Activated naive CD8-positive, alpha-beta T cell (primary cell): ENCODE data around the gene CALML3.
A peak's percentile ranks its signal among the peaks of the same experiment; 100 is the strongest.

ENCODE experiments used
- H3K27ac Mint-ChIP-seq: one replicate; pipeline ENCODE4 v1.8.0; 2021; ENCODE audit warnings: mixed read lengths
- H3K27me3 Mint-ChIP-seq: one replicate; pipeline ENCODE4 v1.8.0; 2021; ENCODE audit warnings: mixed read lengths
- H3K36me3 Mint-ChIP-seq: one replicate; pipeline ENCODE4 v1.8.0; 2021; ENCODE audit warnings: mixed read lengths
- H3K4me1 Mint-ChIP-seq: one replicate; pipeline ENCODE4 v1.8.0; 2021; ENCODE audit warnings: low read depth, mixed read lengths
- H3K4me3 Mint-ChIP-seq: one replicate; pipeline ENCODE4 v1.8.0; 2021; ENCODE audit warnings: mild to moderate bottlenecking, mixed read lengths
- H3K9me3 Mint-ChIP-seq: one replicate; pipeline ENCODE4 v1.8.0; 2021; ENCODE audit warnings: low read depth, mixed read lengths

CALML3 gene

GRCh38 chr10:5545778-5546710, 21.3 kb downstream of the CALML3 start:
- Mint-ChIP-seq H3K4me3 (no peak overlapping the region), H3K27ac (no peak overlapping the region)

GRCh38 chr10:5546891-5547680, 22.3 kb downstream of the CALML3 start:
- peaks cover 16% of the 10 kb centered on the region for H3K4me1 Mint-ChIP-seq
- no peak overlapping the region for H3K4me3 Mint-ChIP-seq
- peaks cover 4% of the 10 kb centered on the region for H3K36me3 Mint-ChIP-seq
- no peak overlapping the region for H3K27ac Mint-ChIP-seq
- no peaks in the 10 kb centered on the region for H3K27me3 Mint-ChIP-seq
- peaks cover 12% of the 10 kb centered on the region for H3K9me3 Mint-ChIP-seq

More at GRCh38 chr10:5545778-5546710, 21.3 kb downstream of the CALML3 start:
- Mint-ChIP-seq H3K36me3 (peaks cover 6% of the 10 kb centered on the region), H3K4me1 (peaks cover 7% of the 10 kb centered on the region), H3K27me3 (no peaks in the 10 kb centered on the region), H3K9me3 (peaks cover 15% of the 10 kb centered on the region)

DNA sequence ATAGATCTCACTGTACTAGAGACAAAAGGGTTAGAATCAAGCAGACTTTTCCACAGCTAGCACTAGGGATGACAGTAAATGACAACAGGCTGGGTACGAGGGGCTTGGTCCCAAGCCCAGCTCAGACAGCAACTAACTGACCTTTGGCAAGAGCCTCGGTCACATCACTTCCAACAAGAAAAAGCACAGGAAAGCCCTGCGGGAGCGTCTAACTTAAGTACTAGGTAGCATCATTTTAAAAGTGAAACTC, 22.8 kb downstream of the CALML3 start:
- Mint-ChIP-seq H3K4me1 (peaks cover 21% of the 10 kb centered on the region), H3K36me3 (peaks cover 3% of the 10 kb centered on the region), H3K4me3 (no peak overlapping the region), H3K9me3 (peaks cover 9% of the 10 kb centered on the region), H3K27me3 (no peaks in the 10 kb centered on the region), H3K27ac (no peak overlapping the region)

GRCh38 chr10:5547931-5548660, 23.3 kb downstream of the CALML3 start:
- no peaks in the 10 kb centered on the region for H3K27me3 Mint-ChIP-seq
- H3K36me3 Mint-ChIP-seq: peaks cover 3% of the 10 kb centered on the region
- no peak overlapping the region for H3K27ac Mint-ChIP-seq
- H3K4me1 Mint-ChIP-seq: peaks cover 26% of the 10 kb centered on the region
- peaks cover 6% of the 10 kb centered on the region for H3K9me3 Mint-ChIP-seq
- no peak overlapping the region for H3K4me3 Mint-ChIP-seq

GRCh38 chr10:5549462-5550249, 24.9 kb downstream of the CALML3 start:
- Mint-ChIP-seq H3K27me3 (no peaks in the 10 kb centered on the region), H3K4me3 (no peak overlapping the region), H3K36me3 (no peaks in the 10 kb centered on the region), H3K9me3 (no peaks in the 10 kb centered on the region), H3K4me1 (peaks cover 30% of the 10 kb centered on the region), H3K27ac (no peak overlapping the region)

DNA sequence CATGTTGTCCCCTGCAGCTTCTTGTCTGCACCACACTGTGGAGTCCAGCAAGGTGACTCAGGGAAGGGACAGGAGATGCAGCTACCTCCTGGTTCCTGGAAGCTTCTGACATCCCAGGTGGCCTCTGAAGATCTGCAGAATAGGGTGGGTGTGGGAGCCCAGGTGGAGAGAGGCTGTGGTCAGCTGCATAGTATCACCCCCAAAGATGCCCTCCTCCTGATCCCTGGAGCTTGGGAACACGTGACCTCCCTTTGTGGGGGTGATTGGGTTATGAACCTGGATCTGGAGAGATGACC, 25.4 kb downstream of the CALML3 start:
- Mint-ChIP-seq H3K9me3 (no peaks in the 10 kb centered on the region), H3K4me1 (peaks cover 30% of the 10 kb centered on the region), H3K4me3 (no peak overlapping the region), H3K27me3 (no peaks in the 10 kb centered on the region), H3K27ac (no peak overlapping the region), H3K36me3 (no peaks in the 10 kb centered on the region)

DNA sequence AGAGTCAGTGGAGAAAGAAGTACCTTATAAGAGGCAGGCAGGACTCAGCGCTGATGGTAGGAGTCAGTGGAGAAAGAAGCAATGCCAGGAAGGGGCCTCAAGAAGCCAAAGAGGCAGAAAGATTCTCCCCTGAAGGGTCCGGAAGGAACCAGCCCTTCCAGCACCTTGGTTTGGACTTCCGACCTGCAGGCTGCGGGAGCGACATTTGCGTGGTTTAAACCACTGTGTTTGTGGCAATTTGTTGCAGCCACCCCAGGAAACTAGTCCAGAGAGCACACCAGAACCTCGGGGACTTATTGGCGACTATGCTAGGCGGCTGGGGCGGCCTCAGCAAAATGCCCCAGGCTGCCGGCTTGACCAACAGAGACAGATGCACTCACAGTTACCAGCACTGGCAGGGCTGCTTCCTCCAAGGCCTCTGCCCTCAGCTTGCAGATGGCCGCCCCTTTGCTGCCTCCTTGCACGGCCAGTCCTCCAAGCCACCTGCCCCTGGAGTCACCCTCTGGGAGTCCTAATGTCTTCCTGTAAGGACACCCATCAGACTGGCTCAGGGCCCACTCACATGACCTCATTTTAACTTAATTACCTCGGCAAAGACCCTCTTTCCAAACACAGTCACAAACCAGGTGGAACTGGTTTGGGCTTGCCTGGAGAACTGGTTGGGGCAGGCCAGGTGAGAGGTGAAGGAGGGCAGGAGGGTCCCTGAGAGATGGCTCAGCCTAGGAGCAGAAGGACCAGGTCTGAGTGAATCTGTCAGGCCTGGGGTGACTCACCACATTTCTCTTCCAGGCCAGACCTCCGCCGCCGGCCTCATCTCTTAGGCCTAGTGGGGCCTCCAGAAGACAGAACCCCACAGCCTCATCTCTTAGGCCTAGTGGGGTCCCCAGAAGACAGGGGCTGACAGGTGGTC, 26.1 kb downstream of the CALML3 start:
- no peak overlapping the region for H3K27ac Mint-ChIP-seq
- no peaks in the 10 kb centered on the region for H3K9me3 Mint-ChIP-seq
- H3K27me3 Mint-ChIP-seq: no peaks in the 10 kb centered on the region
- H3K36me3 Mint-ChIP-seq: no peaks in the 10 kb centered on the region
- H3K4me3 Mint-ChIP-seq: no peak overlapping the region
- H3K4me1 Mint-ChIP-seq: peaks cover 30% of the 10 kb centered on the region

DNA sequence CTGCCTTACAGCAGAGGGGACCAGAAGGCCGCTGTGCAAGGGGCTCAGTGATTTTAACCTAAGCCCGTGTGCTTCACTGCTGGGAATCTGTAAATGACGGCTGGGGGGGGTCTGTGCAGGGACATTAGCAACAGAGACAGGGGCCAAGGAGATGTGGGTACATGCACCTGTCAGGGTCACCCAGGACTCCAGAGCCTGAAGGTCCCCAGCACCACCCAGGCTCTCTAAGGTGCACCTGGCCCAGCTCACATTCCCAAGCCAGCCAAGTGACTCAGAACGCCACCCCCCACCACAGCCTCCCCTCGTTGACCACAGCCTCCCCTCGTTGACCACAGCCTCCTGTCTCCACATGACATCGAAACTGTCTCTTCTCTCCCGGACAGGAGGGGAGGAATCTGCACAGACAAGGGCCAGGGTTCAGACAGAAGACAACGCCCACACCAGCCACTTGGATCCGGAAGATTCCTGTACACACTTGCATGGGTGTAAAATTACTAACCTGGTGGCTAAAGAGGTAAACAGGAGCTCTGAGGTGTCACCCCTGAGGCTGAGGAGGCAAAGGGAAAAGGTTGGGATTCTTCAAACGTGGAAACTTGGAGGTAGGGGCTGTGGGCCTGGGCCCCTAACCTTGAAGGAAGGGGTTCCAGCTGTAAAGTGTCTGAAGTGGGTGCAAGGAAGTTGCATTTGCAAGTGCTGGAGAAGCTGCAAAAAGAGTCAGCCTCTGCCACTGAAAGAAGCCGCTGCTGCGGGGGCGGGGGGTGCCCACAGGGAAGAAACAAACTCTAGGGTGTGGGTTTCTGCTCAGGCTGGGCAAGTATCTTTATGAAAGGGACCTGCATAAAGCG, 27.0 kb downstream of the CALML3 start:
- H3K36me3 Mint-ChIP-seq: no peaks in the 10 kb centered on the region
- H3K27ac Mint-ChIP-seq: no peak overlapping the region
- no peaks in the 10 kb centered on the region for H3K9me3 Mint-ChIP-seq
- H3K4me1 Mint-ChIP-seq: peaks cover 30% of the 10 kb centered on the region
- peak overlapping the region; percentile 60 for H3K4me3 Mint-ChIP-seq
- H3K27me3 Mint-ChIP-seq: no peaks in the 10 kb centered on the region

DNA sequence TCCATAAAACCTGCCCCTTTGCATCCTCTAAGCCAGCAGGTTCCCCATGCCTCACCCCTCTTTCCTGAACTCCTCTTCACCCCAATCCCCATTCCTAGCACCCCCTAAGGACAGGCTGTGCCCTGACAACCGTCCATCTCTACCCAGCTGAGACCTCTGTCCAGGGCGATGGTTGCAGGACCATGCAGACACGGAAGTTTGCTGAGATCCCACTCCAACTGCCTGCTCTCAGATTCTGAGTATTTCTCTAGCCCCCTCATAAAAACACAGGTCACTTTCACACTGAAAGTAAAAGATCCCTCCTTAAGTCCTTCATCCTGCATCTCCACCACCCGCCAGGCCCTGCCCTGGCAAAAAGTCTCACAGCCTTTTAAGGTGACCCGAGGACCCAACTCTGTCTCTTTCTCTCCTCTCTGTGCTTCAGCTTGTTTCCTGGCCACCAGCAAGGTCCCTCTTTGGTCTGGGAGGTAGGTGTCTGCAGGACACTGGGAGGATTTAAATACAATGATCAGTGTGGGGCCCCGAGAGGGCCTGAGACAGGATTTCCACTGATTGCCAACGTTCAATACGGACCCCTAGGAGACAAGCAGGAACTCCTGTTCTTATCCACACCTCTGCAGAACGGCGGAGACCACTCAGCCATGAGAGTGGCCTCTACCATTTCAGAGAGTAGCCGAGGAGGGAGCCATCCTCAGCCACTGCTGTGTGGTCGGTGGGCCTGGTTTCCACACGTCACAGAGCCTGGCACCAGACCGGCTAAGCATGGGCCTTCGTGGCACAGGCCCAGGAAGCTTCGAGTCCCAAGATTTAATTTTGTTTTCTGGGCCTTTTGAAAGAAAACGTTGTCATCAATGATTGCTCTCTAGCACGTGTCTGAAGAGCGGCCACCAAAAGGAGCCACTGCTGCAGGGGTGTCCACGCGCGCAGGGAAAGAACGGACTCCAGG, 27.9 kb downstream of the CALML3 start:
- peaks cover 30% of the 10 kb centered on the region for H3K4me1 Mint-ChIP-seq
- no peaks in the 10 kb centered on the region for H3K36me3 Mint-ChIP-seq
- no peaks in the 10 kb centered on the region for H3K27me3 Mint-ChIP-seq
- H3K9me3 Mint-ChIP-seq: no peaks in the 10 kb centered on the region
- H3K4me3 Mint-ChIP-seq: peak overlapping the region; percentile 60
- no peak overlapping the region for H3K27ac Mint-ChIP-seq

DNA sequence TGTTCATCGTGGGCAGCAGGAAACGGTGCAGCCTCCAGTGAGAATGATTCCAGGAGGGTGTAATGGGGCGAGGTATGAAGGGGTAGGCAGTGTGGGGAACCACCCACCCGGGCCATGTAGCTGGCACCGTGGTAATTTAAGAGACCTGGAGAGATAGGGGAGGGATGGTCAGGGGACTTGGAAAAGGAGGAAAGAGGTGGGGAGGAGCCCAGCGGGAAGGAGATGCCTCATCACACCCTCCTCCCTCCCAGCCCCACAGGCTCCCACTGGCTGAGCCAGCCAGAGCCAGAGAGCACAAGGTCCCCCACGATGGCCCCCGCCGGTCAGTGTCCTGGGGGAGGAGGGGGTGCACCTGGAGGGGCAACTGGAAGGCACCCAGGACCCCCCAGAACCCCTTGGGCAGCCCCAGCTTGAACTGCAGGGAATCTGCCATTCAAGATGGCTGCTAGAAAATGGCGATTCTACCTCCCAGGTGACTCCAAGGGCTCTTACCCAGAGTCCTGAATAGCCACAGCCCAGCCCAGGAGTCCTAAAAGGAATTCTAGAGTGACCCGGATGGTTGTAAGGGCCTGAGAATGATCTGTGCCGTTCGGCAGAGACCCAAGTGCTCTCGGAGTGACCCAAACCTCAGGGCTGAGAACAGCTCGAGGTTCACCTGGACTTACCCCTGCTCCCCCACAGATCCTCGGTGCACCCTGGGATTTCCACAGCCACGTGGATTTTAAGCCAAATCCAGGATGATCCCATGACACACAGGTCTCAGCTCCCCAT, 28.8 kb downstream of the CALML3 start:
- Mint-ChIP-seq H3K27me3 (no peaks in the 10 kb centered on the region), H3K4me3 (peak overlapping the region; percentile 35), H3K27ac (no peak overlapping the region), H3K36me3 (no peaks in the 10 kb centered on the region), H3K4me1 (peaks cover 30% of the 10 kb centered on the region), H3K9me3 (no peaks in the 10 kb centered on the region)

- Mint-ChIP-seq H3K4me1 (peaks cover 29% of the 10 kb centered on the region), H3K4me3 (no peak overlapping the region), H3K9me3 (no peaks in the 10 kb centered on the region), H3K27ac (no peak overlapping the region), H3K36me3 (no peaks in the 10 kb centered on the region), H3K27me3 (no peaks in the 10 kb centered on the region)
Measured at GRCh38 chr10:5555021-5555510, 30.3 kb downstream of the CALML3 start.

GRCh38 chr10:5555881-5556280, 31.1 kb downstream of the CALML3 start:
- Mint-ChIP-seq H3K4me3 (no peak overlapping the region), H3K9me3 (no peaks in the 10 kb centered on the region), H3K27me3 (no peaks in the 10 kb centered on the region), H3K36me3 (no peaks in the 10 kb centered on the region), H3K4me1 (peaks cover 26% of the 10 kb centered on the region), H3K27ac (no peak overlapping the region)
